Left ventricle myocardium inferior (tissue), 1 donor: ENCODE results near the gene LOXHD1. TPM values are rescaled to one million over a fixed set of nuclear protein-coding genes. Genes with fewer than 3 reads are reported as not detected.

Experiments used
- DNase-seq: peaks from one replicate; pipeline ENCODE4 v3.0.0-alpha.2; 2020
- H3K27ac ChIP-seq: fragments of 200-600 bp; replicated peaks from 2 replicates; pipeline ENCODE4 v1.8.0; 2021
- H3K27me3 ChIP-seq: fragments of 200-600 bp; 2 replicates; pipeline ENCODE4 v1.8.0; 2021; ENCODE audit warnings: low read depth
- H3K36me3 ChIP-seq: fragments of 200-600 bp; 2 replicates; pipeline ENCODE4 v1.8.0; 2021
- H3K4me1 ChIP-seq: fragments of 200-600 bp; 2 replicates; pipeline ENCODE4 v1.8.0; 2021
- H3K4me3 ChIP-seq: fragments of 200-600 bp; 2 replicates; pipeline ENCODE4 v1.8.0; 2021; ENCODE audit warnings: mild to moderate bottlenecking, moderate library complexity
- H3K9me3 ChIP-seq: fragments of 200-600 bp; replicated peaks from 2 replicates; pipeline ENCODE4 v1.8.0; 2021
- CTCF ChIP-seq: fragments of 200-600 bp; IDR thresholded peaks from 2 replicates; pipeline ENCODE4 v1.8.0; 2021; ENCODE audit warnings: antibody characterized with exemption, mild to moderate bottlenecking, borderline replicate concordance
- intact Hi-C: fragments of 100-400 bp; cut with micrococcal nuclease; formaldehyde crosslinking; loops from one replicate; pipeline ENCODE4 v1.11.0; 2022
- total RNA-seq: library from RNA; stranded (reverse); fragmentation: NEBNext Ultra II Directional; extraction: Animal tissue kit (Norgen Biotek cat#: 25700); gene quantifications from one replicate; pipeline ENCODE4 v1.2.1, GENCODE V29; 2021
- donor health status: DM: no; HTN: yes; CAD: no; lungs with severe emphysema.

The LOXHD1 gene
- total RNA-seq, 1 donor from 2014 or later = 0.49 TPM

DNA sequence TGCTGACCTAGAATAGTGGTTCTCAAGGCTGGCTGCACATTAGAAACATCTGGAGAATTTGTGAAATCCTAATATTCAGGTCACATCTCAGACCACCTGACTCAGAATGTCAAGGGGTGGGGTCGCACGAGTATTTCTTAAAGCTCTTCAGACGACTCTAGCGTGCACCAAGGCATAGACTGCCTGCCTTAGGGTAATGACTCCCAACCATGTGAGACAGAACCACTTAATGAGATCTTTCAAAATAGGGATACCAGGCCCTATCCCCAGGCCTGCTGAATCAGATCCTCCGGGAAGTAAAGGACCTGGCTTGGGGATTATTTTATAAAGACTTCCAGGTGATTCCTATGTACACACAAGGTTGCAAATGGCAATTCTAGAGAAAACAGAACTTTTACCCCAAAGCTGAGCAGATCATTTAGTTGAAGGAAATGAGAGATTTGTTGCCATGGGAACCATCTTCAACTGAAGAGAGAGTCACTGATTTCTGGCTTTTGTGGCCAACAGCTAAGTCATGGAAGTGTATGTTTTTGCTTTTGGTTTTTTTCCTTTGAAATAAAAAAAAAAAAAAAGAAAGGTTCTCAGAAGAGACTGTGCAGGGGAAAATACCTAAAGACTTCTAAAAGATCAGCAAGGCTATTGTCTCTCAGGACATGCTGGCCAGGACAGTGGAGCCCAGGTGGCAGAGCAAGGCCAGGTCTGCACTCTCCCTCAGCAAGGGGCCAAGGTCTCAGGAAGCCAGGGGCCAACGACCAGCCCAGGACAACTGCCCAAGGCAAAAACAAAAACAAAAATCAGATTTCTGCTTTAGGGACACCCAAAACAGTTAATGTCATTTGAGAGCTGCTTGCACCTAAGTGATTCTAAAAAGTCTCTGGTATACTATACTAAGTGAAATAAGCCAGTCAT lies 15.3 kb upstream of the LOXHD1 start:
- no peaks in the 10 kb centered on the region for H3K9me3 ChIP-seq
- no peak for TF ChIP-seq CTCF

GRCh38 chr18:46668694-46669093 lies 11.7 kb upstream of the LOXHD1 start:
- intact Hi-C loops = no loop called here
- TF ChIP-seq CTCF = no peak
- no peak for DNase-seq

More for the DNA sequence above, 15.3 kb upstream of the LOXHD1 start:
- no peak for DNase-seq
- Histone ChIP-seq H3K4me3 (no peak overlapping the region), H3K4me1 (no peaks in the 10 kb centered on the region), H3K27me3 (peaks cover 8% of the 10 kb centered on the region), H3K27ac (no peak overlapping the region), H3K36me3 (no peaks in the 10 kb centered on the region)
- intact Hi-C loops = no loop called here

DNA sequence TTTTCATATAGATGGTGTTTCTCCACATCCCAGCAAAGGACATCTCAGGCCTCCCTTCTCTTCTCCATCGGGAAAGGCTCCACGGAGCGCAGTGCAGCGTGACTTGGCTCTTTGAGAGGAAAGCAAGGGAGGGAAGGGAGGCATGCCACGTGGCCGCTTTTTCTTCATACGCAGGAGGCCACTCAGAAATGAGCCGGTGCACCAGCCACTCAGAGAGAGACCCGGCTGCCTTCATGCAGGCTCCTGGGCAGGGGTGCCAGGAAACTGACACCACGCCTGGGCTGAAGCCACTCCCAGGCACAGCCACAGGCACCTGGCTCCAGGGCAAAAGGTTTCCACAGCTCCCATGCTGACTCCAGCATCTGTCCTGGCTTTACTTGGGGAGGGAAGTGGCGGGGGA lies 11.1 kb upstream of the LOXHD1 start:
- intact Hi-C loops = no loop called here
- H3K9me3 ChIP-seq = no peaks in the 10 kb centered on the region
- no peak for TF ChIP-seq CTCF
- no peaks in the 10 kb centered on the region for H3K36me3 ChIP-seq
- no peak for DNase-seq
- peaks cover 4% of the 10 kb centered on the region for H3K27me3 ChIP-seq
- H3K27ac ChIP-seq = no peak overlapping the region
- no peak overlapping the region for H3K4me3 ChIP-seq
- no peaks in the 10 kb centered on the region for H3K4me1 ChIP-seq

More at GRCh38 chr18:46668694-46669093, 11.7 kb upstream of the LOXHD1 start:
- no peaks in the 10 kb centered on the region for H3K36me3 ChIP-seq
- no peaks in the 10 kb centered on the region for H3K9me3 ChIP-seq
- H3K4me3 ChIP-seq = no peak overlapping the region
- no peaks in the 10 kb centered on the region for H3K4me1 ChIP-seq
- H3K27me3 ChIP-seq = peaks cover 4% of the 10 kb centered on the region
- no peak overlapping the region for H3K27ac ChIP-seq

GRCh38 chr18:46663539-46663938 lies 6.5 kb upstream of the LOXHD1 start:
- DNase-seq = no peak
- intact Hi-C loops = no loop called here
- H3K36me3 ChIP-seq = no peaks in the 10 kb centered on the region
- no peaks in the 10 kb centered on the region for H3K4me1 ChIP-seq
- H3K27me3 ChIP-seq = peaks cover 4% of the 10 kb centered on the region
- no peak for TF ChIP-seq CTCF
- H3K9me3 ChIP-seq = no peaks in the 10 kb centered on the region
- no peak overlapping the region for H3K27ac ChIP-seq
- H3K4me3 ChIP-seq = no peak overlapping the region

DNA sequence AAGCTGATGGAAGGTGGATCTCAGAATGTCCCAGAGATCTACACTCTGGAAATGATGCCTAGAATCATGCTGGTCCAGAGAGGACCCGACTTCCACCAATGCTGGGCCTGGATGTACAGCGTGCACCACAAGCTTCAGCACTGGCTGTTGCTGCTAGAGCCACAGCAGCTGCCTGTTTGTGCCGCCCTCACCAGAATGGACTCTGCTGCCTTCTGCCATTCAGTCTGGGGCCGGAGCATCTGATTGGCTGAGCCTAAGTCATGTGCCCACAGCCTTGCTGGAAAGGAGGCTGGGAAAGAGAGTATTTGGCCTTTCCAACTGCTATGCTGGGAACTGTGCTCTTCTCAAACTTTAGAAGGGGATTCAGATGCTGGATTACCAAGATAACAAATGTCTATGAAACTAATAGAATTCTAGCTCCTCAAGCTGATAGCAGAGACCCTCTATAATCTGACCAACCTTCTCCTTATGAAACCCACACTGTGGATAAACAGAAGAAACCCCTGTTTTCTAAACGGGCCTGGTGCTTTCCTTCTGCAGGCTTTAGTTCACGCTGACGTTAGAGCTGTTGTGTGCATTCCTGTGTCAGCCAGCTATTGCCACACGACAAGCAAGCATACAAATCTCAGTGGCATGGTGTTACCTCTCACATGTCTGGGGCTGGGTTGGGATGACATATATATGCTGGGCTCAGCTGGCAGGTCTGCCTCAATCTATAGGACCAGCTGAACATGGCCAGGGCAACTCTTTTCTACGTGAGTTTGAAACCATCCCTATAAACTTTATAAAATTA lies 4.1 kb upstream of the LOXHD1 start:
- Histone ChIP-seq H3K27ac (no peak overlapping the region), H3K9me3 (no peaks in the 10 kb centered on the region), H3K4me1 (no peaks in the 10 kb centered on the region), H3K4me3 (no peak overlapping the region), H3K27me3 (peaks cover 7% of the 10 kb centered on the region), H3K36me3 (no peaks in the 10 kb centered on the region)
- no peak for DNase-seq
- no peak for TF ChIP-seq CTCF
- intact Hi-C loops = no loop called here
